Osteocyte (in vitro differentiated cells): ENCODE data around the gene HFE. TPM values are rescaled to one million over a fixed set of nuclear protein-coding genes. Genes with fewer than 3 reads are reported as not detected.

Experiments used
- DNase-seq: peaks from one replicate; pipeline ENCODE4 v3.0.0; 2021; ENCODE audit warnings: mixed read lengths; ENCODE audit not compliant: unreplicated experiment; ENCODE audit errors: extremely low spot score
- H3K27ac Mint-ChIP-seq: one replicate; pipeline ENCODE4 v1.8.0; 2021; ENCODE audit warnings: mild to moderate bottlenecking, mixed read lengths; ENCODE audit not compliant: unreplicated experiment
- H3K27me3 Mint-ChIP-seq: one replicate; pipeline ENCODE4 v1.8.0; 2021; ENCODE audit warnings: mixed read lengths; ENCODE audit not compliant: unreplicated experiment
- H3K36me3 Mint-ChIP-seq: one replicate; pipeline ENCODE4 v1.8.0; 2021; ENCODE audit warnings: mixed read lengths; ENCODE audit not compliant: unreplicated experiment
- H3K4me1 Mint-ChIP-seq: one replicate; pipeline ENCODE4 v1.8.0; 2021; ENCODE audit warnings: mixed read lengths; ENCODE audit not compliant: unreplicated experiment
- H3K4me3 Mint-ChIP-seq: one replicate; pipeline ENCODE4 v1.8.0; 2021; ENCODE audit warnings: mild to moderate bottlenecking, moderate library complexity, mixed read lengths; ENCODE audit not compliant: unreplicated experiment
- H3K9me3 Mint-ChIP-seq: one replicate; pipeline ENCODE4 v1.8.0; 2021; ENCODE audit warnings: mixed read lengths; ENCODE audit not compliant: unreplicated experiment
- total RNA-seq: library from RNA; stranded (reverse); gene quantifications from 2 replicates; pipeline ENCODE4 v1.2.1, GENCODE V29; 2021
- TF ChIP-seq, protein P1 (sequence below): fragments of 200-600 bp; sonication (generic); IDR thresholded peaks from 2 replicates; pipeline ENCODE4 v1.5.0; 2021; ENCODE audit warnings: antibody characterized with exemption, mild to moderate bottlenecking, moderate library complexity

HFE gene
- total RNA-seq, 1 donor from 2014 or later = 6.2 TPM

DNA sequence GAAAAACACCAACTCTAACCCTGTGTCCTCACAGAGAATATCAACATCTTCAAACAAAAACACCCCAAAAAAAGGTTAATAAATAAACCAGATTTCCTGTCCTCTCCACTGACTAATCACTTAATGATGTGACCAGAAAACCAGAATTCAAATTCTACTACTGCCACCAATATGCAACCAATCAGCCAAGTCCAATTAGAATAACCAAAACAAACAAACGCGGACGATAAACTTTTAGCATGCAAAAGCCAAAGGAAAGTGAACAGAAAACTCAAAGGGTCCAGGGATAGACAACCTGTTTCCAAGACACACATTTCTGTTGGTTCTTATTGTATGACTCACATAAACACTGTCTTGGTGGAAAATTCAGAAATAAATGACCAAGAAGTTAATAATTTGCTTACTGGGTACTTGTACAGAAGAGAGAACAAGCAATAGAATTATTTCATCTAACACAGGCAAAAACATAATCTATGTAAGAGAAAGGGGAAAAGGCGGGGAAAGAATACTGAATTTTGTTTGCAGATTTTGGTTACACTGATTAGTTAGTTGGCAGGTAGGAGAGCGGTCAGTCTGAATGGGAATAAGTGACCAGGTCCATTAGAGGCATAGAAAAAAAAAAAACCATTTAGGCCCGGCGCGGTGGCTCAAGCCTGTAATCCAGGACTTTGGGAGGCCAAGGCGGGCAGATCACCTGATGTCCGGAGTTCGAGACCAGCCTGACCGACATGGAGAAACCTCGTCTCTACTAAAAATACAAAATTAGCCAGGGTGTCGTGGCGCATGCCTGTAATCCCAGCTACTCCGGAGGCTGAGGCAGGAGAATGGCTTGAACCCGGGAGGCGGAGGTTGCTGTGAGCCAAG is 34.1 kb downstream of the HFE start:
- H3K27ac Mint-ChIP-seq = peak overlapping the region; percentile 74
- no peaks in the 10 kb centered on the region for H3K27me3 Mint-ChIP-seq
- no peaks in the 10 kb centered on the region for H3K36me3 Mint-ChIP-seq
- peaks cover 15% of the 10 kb centered on the region for H3K4me1 Mint-ChIP-seq
- H3K4me3 Mint-ChIP-seq = peak overlapping the region; percentile 27
- TF ChIP-seq, protein P1, sequence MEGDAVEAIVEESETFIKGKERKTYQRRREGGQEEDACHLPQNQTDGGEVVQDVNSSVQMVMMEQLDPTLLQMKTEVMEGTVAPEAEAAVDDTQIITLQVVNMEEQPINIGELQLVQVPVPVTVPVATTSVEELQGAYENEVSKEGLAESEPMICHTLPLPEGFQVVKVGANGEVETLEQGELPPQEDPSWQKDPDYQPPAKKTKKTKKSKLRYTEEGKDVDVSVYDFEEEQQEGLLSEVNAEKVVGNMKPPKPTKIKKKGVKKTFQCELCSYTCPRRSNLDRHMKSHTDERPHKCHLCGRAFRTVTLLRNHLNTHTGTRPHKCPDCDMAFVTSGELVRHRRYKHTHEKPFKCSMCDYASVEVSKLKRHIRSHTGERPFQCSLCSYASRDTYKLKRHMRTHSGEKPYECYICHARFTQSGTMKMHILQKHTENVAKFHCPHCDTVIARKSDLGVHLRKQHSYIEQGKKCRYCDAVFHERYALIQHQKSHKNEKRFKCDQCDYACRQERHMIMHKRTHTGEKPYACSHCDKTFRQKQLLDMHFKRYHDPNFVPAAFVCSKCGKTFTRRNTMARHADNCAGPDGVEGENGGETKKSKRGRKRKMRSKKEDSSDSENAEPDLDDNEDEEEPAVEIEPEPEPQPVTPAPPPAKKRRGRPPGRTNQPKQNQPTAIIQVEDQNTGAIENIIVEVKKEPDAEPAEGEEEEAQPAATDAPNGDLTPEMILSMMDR = no peak
- H3K9me3 Mint-ChIP-seq = no peaks in the 10 kb centered on the region
- DNase-seq = no peak

DNA sequence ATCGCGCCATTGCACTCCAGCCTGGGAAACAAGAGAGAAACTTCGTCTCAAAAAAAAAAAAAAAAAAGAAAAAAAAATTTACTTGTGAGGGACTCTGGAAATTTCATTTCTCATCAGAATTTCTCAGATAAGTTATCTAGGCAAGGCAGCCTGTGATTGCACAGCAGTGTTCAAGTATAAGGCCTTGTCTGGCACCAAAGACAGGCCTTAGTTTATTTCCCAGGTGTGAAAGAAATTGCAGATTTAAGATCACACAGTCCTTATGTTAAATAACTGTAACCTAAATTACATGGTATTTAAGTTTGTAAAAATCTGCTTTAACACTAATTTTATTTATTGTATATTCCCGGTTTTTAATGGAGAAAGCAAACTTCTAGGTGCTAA is 34.8 kb downstream of the HFE start:
- peak overlapping the region; percentile 97 for H3K4me3 Mint-ChIP-seq
- H3K9me3 Mint-ChIP-seq = no peaks in the 10 kb centered on the region
- H3K27ac Mint-ChIP-seq = peak overlapping the region; percentile 100
- DNase-seq = no peak
- peaks cover 21% of the 10 kb centered on the region for H3K4me1 Mint-ChIP-seq
- TF ChIP-seq, protein P1 = no peak
- peaks cover 3% of the 10 kb centered on the region for H3K36me3 Mint-ChIP-seq
- no peaks in the 10 kb centered on the region for H3K27me3 Mint-ChIP-seq

DNA sequence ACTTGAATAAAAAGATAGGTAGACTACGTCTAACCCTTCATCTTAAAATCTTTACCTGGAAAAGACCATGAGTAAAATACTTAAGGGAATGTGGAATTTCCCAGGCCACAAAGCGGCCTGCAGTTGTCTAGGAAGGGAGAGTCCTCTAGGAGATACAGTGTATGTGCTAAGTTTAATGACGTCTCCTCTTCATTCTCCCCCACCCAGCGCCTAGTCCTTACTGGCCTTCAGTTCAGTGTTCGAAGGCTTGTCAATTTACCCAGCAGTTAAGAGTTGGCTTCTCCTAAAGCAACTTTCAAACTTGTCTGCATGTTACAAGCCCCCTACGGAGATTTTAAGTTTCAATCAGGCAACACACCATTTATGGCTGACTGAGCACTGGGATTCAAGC is 35.2 kb downstream of the HFE start:
- peaks cover 25% of the 10 kb centered on the region for H3K4me1 Mint-ChIP-seq

DNA sequence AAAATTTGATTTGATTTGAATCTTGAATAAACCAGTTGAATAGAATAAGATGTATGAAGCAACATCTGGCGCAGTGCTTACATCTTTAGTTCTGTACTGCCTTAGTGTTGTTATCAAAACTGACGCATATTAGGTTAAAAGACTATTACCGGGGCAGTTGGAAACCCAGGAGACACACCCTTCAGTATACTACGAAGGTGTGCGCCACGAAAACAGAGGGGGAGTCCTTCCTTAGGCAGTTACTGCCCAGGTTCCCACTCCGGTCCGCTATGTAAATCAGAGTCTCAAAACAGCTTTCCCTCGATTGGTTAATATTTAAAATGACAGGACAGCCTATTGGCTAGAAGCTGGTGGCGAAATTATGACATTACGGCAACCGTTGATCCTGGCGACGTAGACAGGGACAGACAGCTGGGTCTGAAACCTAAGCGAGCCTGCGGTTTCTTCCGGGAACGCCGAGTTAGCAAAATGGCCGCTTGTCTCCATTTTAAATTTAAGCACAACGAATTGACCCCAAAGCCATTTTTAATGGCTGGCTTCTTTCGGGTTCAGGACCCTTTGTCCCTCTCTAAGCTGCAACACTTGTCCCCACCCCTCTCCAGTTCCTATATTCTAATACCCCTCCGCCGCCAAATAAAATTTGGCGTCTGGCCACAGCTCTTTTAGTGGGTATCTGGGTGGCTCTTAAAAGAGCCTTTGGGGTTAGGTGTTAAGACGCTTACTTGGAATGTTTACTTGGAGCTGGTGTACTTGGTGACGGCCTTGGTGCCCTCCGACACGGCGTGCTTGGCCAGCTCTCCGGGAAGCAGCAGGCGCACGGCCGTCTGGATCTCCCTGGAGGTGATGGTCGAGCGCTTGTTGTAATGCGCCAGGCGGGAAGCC is 35.8 kb downstream of the HFE start:
- TF ChIP-seq, protein P1 = no peak
- no peaks in the 10 kb centered on the region for H3K27me3 Mint-ChIP-seq
- peak; percentile 91 for DNase-seq
- H3K4me1 Mint-ChIP-seq = peaks cover 31% of the 10 kb centered on the region
- H3K9me3 Mint-ChIP-seq = no peaks in the 10 kb centered on the region
- H3K27ac Mint-ChIP-seq = peak overlapping the region; percentile 100
- peaks cover 9% of the 10 kb centered on the region for H3K36me3 Mint-ChIP-seq
- H3K4me3 Mint-ChIP-seq = peak overlapping the region; percentile 97

More for the DNA sequence above, 35.2 kb downstream of the HFE start:
- Mint-ChIP-seq H3K36me3 (peaks cover 6% of the 10 kb centered on the region), H3K27me3 (no peaks in the 10 kb centered on the region), H3K27ac (peak overlapping the region; percentile 100), H3K9me3 (no peaks in the 10 kb centered on the region), H3K4me3 (peak overlapping the region; percentile 97)
- TF ChIP-seq, protein P1 = no peak
- DNase-seq = no peak

DNA sequence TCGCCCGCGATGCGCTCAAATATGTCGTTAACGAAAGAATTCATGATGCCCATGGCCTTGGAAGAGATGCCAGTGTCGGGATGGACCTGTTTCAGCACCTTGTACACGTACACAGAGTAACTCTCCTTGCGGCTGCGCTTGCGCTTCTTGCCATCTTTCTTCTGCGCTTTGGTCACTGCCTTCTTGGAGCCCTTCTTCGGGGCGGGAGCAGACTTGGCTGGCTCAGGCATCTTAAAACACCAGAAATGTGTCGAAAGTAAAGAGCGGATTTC is 36.4 kb downstream of the HFE start:
- peak overlapping the region; percentile 97 for H3K4me3 Mint-ChIP-seq

More for the DNA sequence above, 36.4 kb downstream of the HFE start:
- Mint-ChIP-seq H3K36me3 (peaks cover 15% of the 10 kb centered on the region), H3K27me3 (no peaks in the 10 kb centered on the region), H3K27ac (peak overlapping the region; percentile 100), H3K4me1 (peaks cover 36% of the 10 kb centered on the region), H3K9me3 (no peaks in the 10 kb centered on the region)
- DNase-seq = peak; percentile 88
- TF ChIP-seq, protein P1 = no peak
